ENCODE data around the gene MAPK8.

Gene MAPK8

GRCh38 chr10:48458662-48459048, 152.2 kb downstream of the MAPK8 start:
- DNase-seq (ENCODE audit: low spot score in 2 of 2) (no peak), ATAC-seq (no peak)
- no peak overlapping the region for H3K4me3 Mint-ChIP-seq
- no peaks in the 10 kb centered on the region for H3K9me3 Mint-ChIP-seq
- H3K4me1 Mint-ChIP-seq, result no peaks in the 10 kb centered on the region
- no peak overlapping the region for H3K27ac Mint-ChIP-seq
- no peaks in the 10 kb centered on the region for H3K36me3 Mint-ChIP-seq

GRCh38 chr10:48459270-48460150, 153.0 kb downstream of the MAPK8 start:
- H3K27ac Mint-ChIP-seq, result no peak overlapping the region
- no peak overlapping the region for H3K4me3 Mint-ChIP-seq
- no peaks in the 10 kb centered on the region for H3K4me1 Mint-ChIP-seq
- ATAC-seq, result no peak
- DNase-seq (ENCODE audit: low spot score in 2 of 2), result no peak
- H3K9me3 Mint-ChIP-seq, result no peaks in the 10 kb centered on the region
- H3K36me3 Mint-ChIP-seq, result no peaks in the 10 kb centered on the region

DNA sequence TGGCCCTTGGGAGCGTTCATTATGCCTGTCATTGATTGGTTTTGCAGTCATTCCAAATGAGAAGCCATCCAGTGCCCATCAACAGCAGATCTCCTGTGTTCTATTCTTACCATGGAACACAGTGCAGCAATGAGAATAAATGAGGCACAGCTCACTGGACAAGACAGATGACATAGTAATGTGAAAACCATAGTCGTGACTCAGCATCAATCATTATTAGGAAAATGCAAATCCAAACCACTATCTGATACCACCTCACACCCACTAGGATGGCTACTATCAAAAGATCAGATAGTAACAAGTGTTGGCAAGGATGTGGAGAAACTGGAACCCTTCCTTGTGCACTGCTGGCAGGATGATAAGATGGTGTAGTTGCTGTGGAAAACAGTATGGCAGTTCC, 153.7 kb downstream of the MAPK8 start:
- ATAC-seq, result no peak
- Mint-ChIP-seq H3K27ac (no peak overlapping the region), H3K9me3 (no peaks in the 10 kb centered on the region), H3K36me3 (no peaks in the 10 kb centered on the region), H3K4me1 (no peaks in the 10 kb centered on the region), H3K4me3 (no peak overlapping the region)
- no peak for DNase-seq (ENCODE audit: low spot score in 2 of 2)

DNA sequence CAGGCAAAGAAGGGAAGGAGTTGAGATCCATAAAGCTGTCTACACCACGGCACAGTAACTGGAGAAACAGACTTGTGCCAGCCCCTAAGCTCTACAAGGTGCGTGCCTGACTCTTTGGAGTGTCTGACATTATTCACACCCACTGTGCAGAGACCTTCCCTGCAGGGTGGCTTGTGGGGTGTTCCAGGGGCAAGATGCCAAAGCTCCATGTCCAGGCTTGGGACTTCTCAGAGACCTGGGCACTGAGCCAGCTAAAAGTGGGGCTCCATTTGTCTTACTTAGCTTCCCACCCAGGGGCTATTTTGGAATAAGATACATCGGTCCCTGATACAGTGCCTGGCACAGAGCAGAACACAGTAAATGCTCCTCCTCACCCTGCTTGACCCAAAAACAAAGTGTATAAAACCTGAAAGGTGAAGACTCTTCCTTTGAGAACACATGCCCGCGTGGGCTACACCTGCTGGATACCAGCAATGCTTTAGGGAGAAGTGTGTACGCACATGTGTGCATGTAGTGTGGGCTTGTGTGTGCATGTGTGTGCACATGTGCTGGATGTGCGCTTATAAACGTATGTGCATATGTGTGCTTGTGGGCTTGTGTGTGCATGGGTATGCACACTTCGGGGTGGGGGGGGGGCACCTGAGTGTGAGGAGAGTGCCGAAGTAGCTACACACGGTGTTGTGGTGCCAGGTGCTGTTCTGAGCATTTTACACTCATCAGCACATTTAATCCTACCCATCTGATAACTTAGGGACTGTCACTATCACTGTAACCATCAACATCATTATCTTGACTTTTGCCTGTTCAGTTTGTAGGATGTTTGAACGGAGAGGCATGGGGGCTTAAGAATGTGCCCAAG, 155.4 kb downstream of the MAPK8 start:
- H3K27ac Mint-ChIP-seq, result no peak overlapping the region
- no peaks in the 10 kb centered on the region for H3K36me3 Mint-ChIP-seq
- DNase-seq (ENCODE audit: low spot score in 2 of 2) (no peak), ATAC-seq (no peak)
- H3K4me1 Mint-ChIP-seq, result no peaks in the 10 kb centered on the region
- H3K9me3 Mint-ChIP-seq, result no peaks in the 10 kb centered on the region
- H3K4me3 Mint-ChIP-seq, result no peak overlapping the region

- no peak overlapping the region for H3K4me3 Mint-ChIP-seq
- H3K9me3 Mint-ChIP-seq, result no peaks in the 10 kb centered on the region
- no peaks in the 10 kb centered on the region for H3K4me1 Mint-ChIP-seq
- no peak for DNase-seq (ENCODE audit: low spot score in 2 of 2)
- H3K36me3 Mint-ChIP-seq, result no peaks in the 10 kb centered on the region
- no peak for ATAC-seq
- H3K27ac Mint-ChIP-seq, result no peak overlapping the region
These were observed 156.1 kb downstream of the MAPK8 start for GRCh38 chr10:48462482-48463020.

DNA sequence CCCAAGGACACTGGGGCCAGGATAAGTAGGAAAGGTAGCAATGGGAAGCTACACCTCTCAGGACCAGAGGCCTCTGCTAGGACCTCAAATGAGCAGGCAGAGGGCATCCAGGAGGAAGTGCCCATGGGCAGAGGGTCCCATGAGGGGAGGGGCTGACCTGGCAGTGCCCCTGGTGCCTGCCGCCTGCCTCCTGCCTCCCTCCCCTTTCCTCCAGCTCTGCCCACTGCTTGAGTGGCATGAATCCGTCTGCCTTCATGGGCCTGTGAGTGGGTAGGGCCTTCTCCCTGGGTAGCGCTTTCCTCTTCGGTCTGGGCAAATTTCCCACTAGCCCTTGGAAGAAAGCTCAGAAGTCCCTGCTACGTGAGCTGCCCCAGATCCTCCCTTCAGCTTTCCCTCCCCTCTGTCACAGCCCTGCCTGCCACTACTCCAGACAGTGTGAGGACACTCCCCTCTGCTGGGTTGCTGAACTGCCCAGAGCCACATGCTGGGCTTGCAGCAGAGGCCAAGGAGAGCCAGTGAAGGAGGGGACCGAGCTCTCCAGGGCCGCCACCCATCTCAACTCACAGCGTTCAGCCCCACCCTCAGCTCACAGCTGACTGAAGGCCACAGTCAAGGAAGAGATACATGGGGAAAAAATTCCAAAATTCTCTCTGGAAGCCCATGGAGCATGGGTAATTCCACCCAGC, 157.0 kb downstream of the MAPK8 start:
- Mint-ChIP-seq H3K36me3 (no peaks in the 10 kb centered on the region), H3K4me3 (no peak overlapping the region), H3K4me1 (no peaks in the 10 kb centered on the region), H3K9me3 (no peaks in the 10 kb centered on the region), H3K27ac (no peak overlapping the region)
- no peak for ATAC-seq
- no peak for DNase-seq (ENCODE audit: low spot score in 2 of 2)

- Mint-ChIP-seq H3K36me3 (no peaks in the 10 kb centered on the region), H3K4me1 (no peaks in the 10 kb centered on the region), H3K4me3 (no peak overlapping the region), H3K27ac (no peak overlapping the region), H3K9me3 (no peaks in the 10 kb centered on the region)
- peak; percentile 15 for ATAC-seq
- no peak for DNase-seq (ENCODE audit: low spot score in 2 of 2)
These were observed 157.8 kb downstream of the MAPK8 start for GRCh38 chr10:48464121-48464870.

GRCh38 chr10:48464871-48465736, 158.6 kb downstream of the MAPK8 start:
- Mint-ChIP-seq H3K4me3 (no peak overlapping the region), H3K36me3 (no peaks in the 10 kb centered on the region), H3K9me3 (no peaks in the 10 kb centered on the region), H3K4me1 (no peaks in the 10 kb centered on the region), H3K27ac (no peak overlapping the region)
- no peak for DNase-seq (ENCODE audit: low spot score in 2 of 2)
- no peak for ATAC-seq

DNA sequence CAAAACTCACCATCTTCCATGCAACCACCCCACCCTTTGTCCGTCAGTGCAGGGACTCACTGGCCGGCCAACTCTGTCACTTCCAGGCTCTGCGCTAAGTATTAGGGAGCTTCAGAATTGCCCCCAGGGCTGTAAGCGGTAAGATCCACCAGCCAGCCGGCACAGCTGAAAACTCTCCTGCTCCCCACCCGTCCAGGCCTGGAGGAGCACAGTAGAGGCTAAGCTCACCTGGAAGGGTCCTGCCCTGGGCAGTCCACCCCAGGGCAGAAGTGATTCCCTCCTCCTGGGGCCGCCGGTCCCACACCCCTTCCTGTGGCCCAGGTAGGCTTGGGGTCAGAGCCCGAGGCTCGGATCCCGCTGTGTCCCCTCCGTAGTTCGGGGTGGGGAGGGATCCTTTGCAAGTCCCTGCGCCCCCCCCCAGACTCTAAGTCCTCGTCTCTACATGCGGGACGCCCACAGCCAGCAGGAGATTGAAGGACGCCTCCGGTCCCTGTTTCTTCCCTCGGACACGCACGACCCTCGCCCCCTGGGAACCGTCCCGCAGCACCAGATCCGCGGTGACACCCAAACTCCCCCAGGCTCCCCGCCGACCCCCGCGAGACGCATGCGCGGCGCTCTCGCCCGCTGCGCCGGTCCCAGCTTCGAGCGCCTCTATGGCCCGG, 159.5 kb downstream of the MAPK8 start:
- ATAC-seq (no peak), DNase-seq (ENCODE audit: low spot score in 2 of 2) (no peak)
- no peaks in the 10 kb centered on the region for H3K4me1 Mint-ChIP-seq
- no peak overlapping the region for H3K27ac Mint-ChIP-seq
- H3K4me3 Mint-ChIP-seq, result no peak overlapping the region
- H3K9me3 Mint-ChIP-seq, result no peaks in the 10 kb centered on the region
- H3K36me3 Mint-ChIP-seq, result no peaks in the 10 kb centered on the region

DNA sequence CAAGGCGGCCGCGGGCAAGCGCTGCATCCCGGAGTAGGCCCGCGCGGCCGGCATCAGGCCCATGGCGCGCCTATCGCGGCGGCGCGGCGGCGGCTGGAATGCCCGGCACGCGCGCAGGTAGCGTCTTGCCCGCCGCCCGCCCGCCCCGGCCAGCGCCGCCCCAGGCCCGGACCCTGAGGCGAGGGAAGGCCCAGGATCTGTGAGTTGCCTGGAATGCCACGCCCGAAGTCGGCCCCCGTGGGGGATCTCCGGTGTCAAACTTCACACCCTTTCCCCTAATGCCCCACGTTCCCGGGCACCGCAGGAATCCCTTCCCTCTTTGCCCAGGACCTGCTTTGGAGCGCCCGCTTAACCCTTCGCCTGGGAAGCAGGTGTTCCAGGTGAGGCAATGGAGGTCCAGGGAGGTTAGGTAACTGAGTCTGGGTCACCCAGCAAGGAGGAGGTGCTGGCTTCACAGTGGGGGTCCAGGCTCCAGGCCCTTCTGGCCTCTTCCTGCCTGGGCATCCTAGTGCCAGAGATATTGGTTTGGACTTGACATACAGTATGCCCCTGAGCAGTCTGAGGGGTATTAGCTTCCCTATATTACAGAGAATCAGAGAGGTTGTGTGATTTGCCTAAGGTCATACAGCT, 160.2 kb downstream of the MAPK8 start:
- Mint-ChIP-seq H3K9me3 (no peaks in the 10 kb centered on the region), H3K4me1 (no peaks in the 10 kb centered on the region), H3K4me3 (no peak overlapping the region), H3K27ac (no peak overlapping the region), H3K36me3 (no peaks in the 10 kb centered on the region)
- ATAC-seq (no peak), DNase-seq (ENCODE audit: low spot score in 2 of 2) (no peak)

- H3K27ac Mint-ChIP-seq, result no peak overlapping the region
- H3K4me3 Mint-ChIP-seq, result no peak overlapping the region
- no peaks in the 10 kb centered on the region for H3K4me1 Mint-ChIP-seq
- H3K36me3 Mint-ChIP-seq, result no peaks in the 10 kb centered on the region
- no peaks in the 10 kb centered on the region for H3K9me3 Mint-ChIP-seq
- DNase-seq (ENCODE audit: low spot score in 2 of 2), result no peak
- no peak for ATAC-seq
These were observed 161.2 kb downstream of the MAPK8 start for GRCh38 chr10:48467669-48468068.

DNA sequence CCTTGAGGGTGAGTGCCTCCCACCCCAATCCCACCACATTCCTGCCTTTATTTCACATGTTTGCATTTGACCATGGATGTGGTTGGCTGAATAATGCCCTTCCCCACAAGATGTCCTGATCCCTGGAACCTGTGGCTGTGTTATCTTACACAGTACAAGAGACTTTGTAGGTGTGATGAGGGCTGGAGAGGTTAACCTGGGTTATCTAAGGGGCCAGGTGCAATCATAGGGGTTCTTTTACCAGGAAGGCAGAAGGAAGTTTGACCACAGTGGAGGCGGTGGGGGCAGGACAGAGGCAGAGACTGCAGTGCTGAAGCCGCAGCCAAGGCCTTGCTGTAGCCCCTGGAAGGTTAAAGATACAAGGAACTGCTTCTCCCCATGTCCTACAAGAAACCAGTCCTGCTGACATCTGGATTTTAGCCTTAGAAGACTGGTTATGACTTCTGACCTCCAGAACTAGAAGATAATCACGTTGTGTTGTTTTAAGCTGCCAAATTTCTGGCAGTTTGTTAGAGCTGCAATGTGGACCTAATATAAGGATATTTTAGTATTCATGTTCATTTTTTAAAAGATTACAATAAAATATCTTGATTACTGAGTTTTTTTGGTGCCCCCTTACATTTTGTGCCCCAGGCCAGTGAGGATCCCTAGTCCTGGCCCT, 161.8 kb downstream of the MAPK8 start:
- Mint-ChIP-seq H3K9me3 (no peaks in the 10 kb centered on the region), H3K36me3 (no peaks in the 10 kb centered on the region), H3K4me3 (no peak overlapping the region), H3K27ac (no peak overlapping the region), H3K4me1 (no peaks in the 10 kb centered on the region)
- DNase-seq (ENCODE audit: low spot score in 2 of 2) (no peak), ATAC-seq (no peak)

All from stimulated activated effector memory CD8-positive, alpha-beta T cell treated with anti-CD3 and anti-CD28 coated beads, Interleukin-12 subunit alpha, Interleukin-12 subunit beta, amount 100 ng/mL, for 72 hours (primary cell).